Panc1 (cell line): ENCODE data around the gene HCFC1.

ENCODE experiments used
- CTCF ChIP-seq: fragments of 450-650 bp; IDR thresholded peaks from 2 replicates; pipeline ENCODE4 v1.5.1; 2017; ENCODE audit warnings: mild to moderate bottlenecking
- POLR2AphosphoS5 ChIP-seq: IDR thresholded peaks from 2 replicates; pipeline ENCODE4 v1.6.1; 2012; ENCODE audit warnings: mild to moderate bottlenecking, low read depth, low read length, moderate library complexity
- REST ChIP-seq, 2 experiments: IDR thresholded peaks; 2 replicates each; pipeline ENCODE4 v1.6.1; 2011 to 2012; ENCODE audit warnings: low read depth in 2 of 2, control low read depth in 1 of 2, low read length in 1 of 2, mild to moderate bottlenecking in 1 of 2, moderate library complexity in 1 of 2; ENCODE audit not compliant: insufficient read depth in 1 of 2

- no peak for TF ChIP-seq POLR2AphosphoS5
- TF ChIP-seq CTCF, result no peak
- TF ChIP-seq REST (IDR thresholded peaks at IDR 0.05; ENCODE audit: insufficient read depth in 1 of 2, low read depth in 2 of 2, low read length in 1 of 2), result no peak
Measured at GRCh38 chrX:153921070-153921469, 50.5 kb downstream of the HCFC1 start.
